HL-60 (cell line): ENCODE data around the gene TTC34.

Source experiments
- DNase-seq, 2 experiments: peaks; one replicate each; pipeline ENCODE4 v3.0.0-alpha.2; 2010 to 2020; ENCODE audit warnings: low read depth in 1 of 2, low spot score in 1 of 2
- H3K27ac ChIP-seq: fragments of 250-450 bp; sonication (Bioruptor Pico); replicated peaks from 2 replicates; pipeline ENCODE4 v1.5.1; 2020; ENCODE audit warnings: mild to moderate bottlenecking, moderate library complexity
- H3K27me3 ChIP-seq: fragments of 250-450 bp; sonication (Bioruptor Pico); 2 replicates; pipeline ENCODE4 v1.5.1; 2021; ENCODE audit warnings: mild to moderate bottlenecking, moderate library complexity; ENCODE audit not compliant: insufficient read depth, poor library complexity, severe bottlenecking
- H3K4me3 ChIP-seq: replicated peaks from 2 replicates; pipeline ENCODE4 v1.5.1; 2011; ENCODE audit warnings: mild to moderate bottlenecking, control low read depth, low read length; ENCODE audit not compliant: insufficient read depth
- GABPA ChIP-seq: IDR thresholded peaks from 2 replicates; pipeline ENCODE4 v1.6.1; 2012; ENCODE audit warnings: low read depth
- POLR2AphosphoS5 ChIP-seq: IDR thresholded peaks from 2 replicates; pipeline ENCODE4 v1.6.1; 2012; ENCODE audit warnings: low read depth
- SPI1 ChIP-seq: IDR thresholded peaks from 2 replicates; pipeline ENCODE4 v1.6.1; 2012; ENCODE audit warnings: low read depth, mild to moderate bottlenecking, borderline replicate concordance
- TF ChIP-seq, protein P1 (sequence below): IDR thresholded peaks from 2 replicates; pipeline ENCODE4 v1.6.1; 2012; ENCODE audit warnings: low read depth; ENCODE audit not compliant: insufficient replicate concordance
- TF ChIP-seq, protein P2 (sequence below): IDR thresholded peaks from one replicate; pipeline ENCODE4 v1.5.1; 2011; ENCODE audit warnings: low read length, control low read depth, inconsistent platforms; ENCODE audit not compliant: insufficient read depth

Gene TTC34

DNA sequence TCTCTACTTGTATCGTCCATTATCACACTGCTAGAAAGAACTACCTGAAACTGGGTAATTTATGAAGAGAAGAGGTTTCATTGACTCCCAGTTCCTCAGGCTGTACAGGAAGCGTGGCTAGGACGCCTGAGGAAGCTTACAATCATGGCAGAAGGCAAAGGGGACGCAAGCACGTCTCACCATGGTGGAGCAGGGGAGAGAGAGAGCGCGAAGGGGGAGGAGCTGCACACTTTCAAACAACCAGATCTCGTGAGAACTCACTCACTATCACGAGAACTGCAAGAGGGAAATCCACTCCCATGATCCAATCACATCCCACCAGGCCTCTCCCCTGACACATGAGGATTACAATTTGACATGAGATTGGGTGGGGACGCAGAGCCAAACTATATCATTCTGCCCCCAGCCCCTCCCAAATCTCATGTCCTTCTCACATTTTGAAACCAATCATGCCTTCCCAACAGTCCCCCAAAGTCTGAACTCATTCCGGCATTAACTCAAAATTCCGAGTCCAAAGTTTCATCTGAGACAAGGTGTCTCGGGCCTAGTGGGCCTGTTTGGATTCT is 176.7 kb downstream of the TTC34 start:
- no peak overlapping the region for H3K4me3 ChIP-seq
- H3K27me3 ChIP-seq = peaks cover 20% of the 10 kb centered on the region

DNA sequence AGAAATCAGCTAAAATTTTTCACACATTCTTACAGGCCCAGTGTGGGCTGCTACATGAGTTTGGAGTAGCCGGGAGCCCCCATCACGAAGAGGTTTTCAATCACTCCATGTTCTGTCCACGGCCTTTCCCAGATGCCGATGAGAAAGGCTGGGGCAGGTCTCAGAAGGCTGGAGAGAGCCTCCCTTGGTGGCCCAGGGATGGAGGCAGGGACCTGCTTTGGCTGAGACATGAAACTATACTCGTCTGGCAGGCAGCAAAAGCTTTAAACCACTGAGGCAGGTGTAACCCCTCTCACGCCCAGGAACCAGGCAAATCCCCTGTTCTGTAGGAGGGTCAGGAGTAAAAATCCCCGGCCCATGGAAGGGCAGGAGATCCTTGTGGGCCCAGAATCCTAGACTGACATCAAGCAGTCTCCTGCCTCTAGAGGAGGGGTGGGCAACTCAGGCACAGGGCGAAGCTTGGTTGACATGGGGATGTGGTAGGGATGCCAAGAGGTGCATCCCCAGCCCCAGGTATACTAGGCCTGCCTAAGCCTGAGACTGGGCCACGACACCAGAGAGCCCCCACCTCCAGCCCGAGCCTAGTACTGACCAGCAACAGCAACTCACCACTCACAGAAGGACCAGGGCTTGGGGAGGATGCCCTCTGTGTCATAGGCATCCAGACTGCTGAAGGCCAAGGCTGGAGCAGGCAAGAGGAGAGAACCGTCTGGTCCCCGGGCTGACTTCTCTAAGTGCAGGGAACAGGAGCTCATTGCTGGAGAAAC is 177.7 kb downstream of the TTC34 start:
- DNase-seq = no peak
- Histone ChIP-seq H3K4me3 (no peak overlapping the region), H3K27ac (no peak overlapping the region), H3K27me3 (peaks cover 14% of the 10 kb centered on the region)
- TF ChIP-seq SPI1 (no peak), POLR2AphosphoS5 (no peak), GABPA (no peak)
- TF ChIP-seq, protein P1, sequence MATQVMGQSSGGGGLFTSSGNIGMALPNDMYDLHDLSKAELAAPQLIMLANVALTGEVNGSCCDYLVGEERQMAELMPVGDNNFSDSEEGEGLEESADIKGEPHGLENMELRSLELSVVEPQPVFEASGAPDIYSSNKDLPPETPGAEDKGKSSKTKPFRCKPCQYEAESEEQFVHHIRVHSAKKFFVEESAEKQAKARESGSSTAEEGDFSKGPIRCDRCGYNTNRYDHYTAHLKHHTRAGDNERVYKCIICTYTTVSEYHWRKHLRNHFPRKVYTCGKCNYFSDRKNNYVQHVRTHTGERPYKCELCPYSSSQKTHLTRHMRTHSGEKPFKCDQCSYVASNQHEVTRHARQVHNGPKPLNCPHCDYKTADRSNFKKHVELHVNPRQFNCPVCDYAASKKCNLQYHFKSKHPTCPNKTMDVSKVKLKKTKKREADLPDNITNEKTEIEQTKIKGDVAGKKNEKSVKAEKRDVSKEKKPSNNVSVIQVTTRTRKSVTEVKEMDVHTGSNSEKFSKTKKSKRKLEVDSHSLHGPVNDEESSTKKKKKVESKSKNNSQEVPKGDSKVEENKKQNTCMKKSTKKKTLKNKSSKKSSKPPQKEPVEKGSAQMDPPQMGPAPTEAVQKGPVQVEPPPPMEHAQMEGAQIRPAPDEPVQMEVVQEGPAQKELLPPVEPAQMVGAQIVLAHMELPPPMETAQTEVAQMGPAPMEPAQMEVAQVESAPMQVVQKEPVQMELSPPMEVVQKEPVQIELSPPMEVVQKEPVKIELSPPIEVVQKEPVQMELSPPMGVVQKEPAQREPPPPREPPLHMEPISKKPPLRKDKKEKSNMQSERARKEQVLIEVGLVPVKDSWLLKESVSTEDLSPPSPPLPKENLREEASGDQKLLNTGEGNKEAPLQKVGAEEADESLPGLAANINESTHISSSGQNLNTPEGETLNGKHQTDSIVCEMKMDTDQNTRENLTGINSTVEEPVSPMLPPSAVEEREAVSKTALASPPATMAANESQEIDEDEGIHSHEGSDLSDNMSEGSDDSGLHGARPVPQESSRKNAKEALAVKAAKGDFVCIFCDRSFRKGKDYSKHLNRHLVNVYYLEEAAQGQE = no peak
- TF ChIP-seq, protein P2, sequence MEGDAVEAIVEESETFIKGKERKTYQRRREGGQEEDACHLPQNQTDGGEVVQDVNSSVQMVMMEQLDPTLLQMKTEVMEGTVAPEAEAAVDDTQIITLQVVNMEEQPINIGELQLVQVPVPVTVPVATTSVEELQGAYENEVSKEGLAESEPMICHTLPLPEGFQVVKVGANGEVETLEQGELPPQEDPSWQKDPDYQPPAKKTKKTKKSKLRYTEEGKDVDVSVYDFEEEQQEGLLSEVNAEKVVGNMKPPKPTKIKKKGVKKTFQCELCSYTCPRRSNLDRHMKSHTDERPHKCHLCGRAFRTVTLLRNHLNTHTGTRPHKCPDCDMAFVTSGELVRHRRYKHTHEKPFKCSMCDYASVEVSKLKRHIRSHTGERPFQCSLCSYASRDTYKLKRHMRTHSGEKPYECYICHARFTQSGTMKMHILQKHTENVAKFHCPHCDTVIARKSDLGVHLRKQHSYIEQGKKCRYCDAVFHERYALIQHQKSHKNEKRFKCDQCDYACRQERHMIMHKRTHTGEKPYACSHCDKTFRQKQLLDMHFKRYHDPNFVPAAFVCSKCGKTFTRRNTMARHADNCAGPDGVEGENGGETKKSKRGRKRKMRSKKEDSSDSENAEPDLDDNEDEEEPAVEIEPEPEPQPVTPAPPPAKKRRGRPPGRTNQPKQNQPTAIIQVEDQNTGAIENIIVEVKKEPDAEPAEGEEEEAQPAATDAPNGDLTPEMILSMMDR = no peak

More for the DNA sequence above, 176.7 kb downstream of the TTC34 start:
- TF ChIP-seq GABPA (no peak), SPI1 (no peak), POLR2AphosphoS5 (no peak)
- TF ChIP-seq, protein P1 = no peak
- TF ChIP-seq, protein P2 = no peak
- H3K27ac ChIP-seq = no peak overlapping the region
- DNase-seq = no peak

DNA sequence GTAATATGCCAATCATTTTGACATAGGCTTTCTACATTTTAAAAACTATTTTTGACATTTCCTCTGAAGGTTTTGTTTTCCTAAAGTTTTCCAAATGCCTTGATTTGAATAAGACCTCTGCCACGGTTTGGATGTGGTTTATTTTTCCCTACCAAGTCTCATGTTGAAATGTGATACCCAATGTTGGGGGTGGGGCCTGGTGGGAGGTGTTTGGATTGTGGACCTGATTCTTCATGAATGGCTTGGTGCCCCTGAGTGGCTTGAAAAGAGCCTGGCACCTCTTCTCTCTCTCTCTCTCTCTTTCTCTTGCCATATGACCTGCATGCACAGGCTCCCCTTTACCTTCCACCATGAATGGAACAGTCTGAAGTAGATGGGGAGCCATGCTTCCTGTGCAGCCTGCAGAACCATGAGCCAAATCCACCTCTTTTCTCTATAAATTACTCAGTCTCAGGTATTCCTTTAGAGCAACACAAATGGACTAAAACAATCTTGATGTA is 183.5 kb downstream of the TTC34 start:
- TF ChIP-seq GABPA (no peak), POLR2AphosphoS5 (no peak), SPI1 (no peak)
- TF ChIP-seq, protein P2 = no peak
- TF ChIP-seq, protein P1 = no peak
- no peak overlapping the region for H3K4me3 ChIP-seq
- no peak for DNase-seq
- H3K27ac ChIP-seq = no peak overlapping the region
- H3K27me3 ChIP-seq = no peaks in the 10 kb centered on the region
